H1 (cell line): Measurements from ENCODE around the gene LRRC49. TPM values are rescaled to one million over a fixed set of nuclear protein-coding genes. Genes with fewer than 3 reads are reported as not detected.

Source experiments
- CBX5 ChIP-seq: fragments of 300-800, 300-1000 bp; sonication (generic); IDR thresholded peaks from 2 replicates; pipeline ENCODE4 v1.7.1; 2016; ENCODE audit warnings: antibody characterized with exemption, low read length, low read depth
- PHF8 ChIP-seq: fragments of 200-600 bp; sonication (generic); conservative IDR thresholded peaks from 2 replicates; pipeline ENCODE4 v1.7.1; 2012; ENCODE audit warnings: low read depth, mild to moderate bottlenecking, inconsistent platforms, low read length, moderate library complexity
- polyA plus RNA-seq, 7 experiments: library from polyadenylated mRNA; depleted of rRNA in 3 of 7; stranded (reverse) in 5 of 7; unstranded in 2 of 7; fragments of >200 nt in 5 of 7; fragments of 200-250 nt in 2 of 7; gene quantifications; 1 replicate in 5 of 7; 2 replicates in 1 of 7; 4 replicates in 1 of 7; pipeline versions ENCODE4 v1.2.1 to v1.2.3, GENCODE V29; 2011 to 2013; ENCODE audit warnings: missing spikeins in 2 of 7, mixed read lengths in 2 of 7
- total RNA-seq: library from RNA; stranded (reverse); fragmentation: NEBNext Ultra II Directional; extraction: Animal tissue kit (Norgen Biotek cat#: 25700); gene quantifications from 2 replicates; pipeline ENCODE4 v1.2.1, GENCODE V29; 2021
- TF ChIP-seq, protein P1 (sequence below), 3 experiments: IDR thresholded peaks; 1 replicate in 2 of 3; 2 replicates in 1 of 3; pipeline versions ENCODE4 v1.5.1 to v1.6.1; 2011; ENCODE audit warnings: low read length in 3 of 3, mild to moderate bottlenecking in 3 of 3, inconsistent platforms in 2 of 3, low read depth in 1 of 3, moderate library complexity in 1 of 3; ENCODE audit not compliant: insufficient read depth in 1 of 3; ENCODE audit errors: control extremely low read depth in 1 of 3

Gene LRRC49
- total and polyA plus RNA-seq, 2 of the 8 experiments (the other 6 are each of a cell fraction or from before 2014, with no cell fraction given), result 5.0 to 10.4 TPM

DNA sequence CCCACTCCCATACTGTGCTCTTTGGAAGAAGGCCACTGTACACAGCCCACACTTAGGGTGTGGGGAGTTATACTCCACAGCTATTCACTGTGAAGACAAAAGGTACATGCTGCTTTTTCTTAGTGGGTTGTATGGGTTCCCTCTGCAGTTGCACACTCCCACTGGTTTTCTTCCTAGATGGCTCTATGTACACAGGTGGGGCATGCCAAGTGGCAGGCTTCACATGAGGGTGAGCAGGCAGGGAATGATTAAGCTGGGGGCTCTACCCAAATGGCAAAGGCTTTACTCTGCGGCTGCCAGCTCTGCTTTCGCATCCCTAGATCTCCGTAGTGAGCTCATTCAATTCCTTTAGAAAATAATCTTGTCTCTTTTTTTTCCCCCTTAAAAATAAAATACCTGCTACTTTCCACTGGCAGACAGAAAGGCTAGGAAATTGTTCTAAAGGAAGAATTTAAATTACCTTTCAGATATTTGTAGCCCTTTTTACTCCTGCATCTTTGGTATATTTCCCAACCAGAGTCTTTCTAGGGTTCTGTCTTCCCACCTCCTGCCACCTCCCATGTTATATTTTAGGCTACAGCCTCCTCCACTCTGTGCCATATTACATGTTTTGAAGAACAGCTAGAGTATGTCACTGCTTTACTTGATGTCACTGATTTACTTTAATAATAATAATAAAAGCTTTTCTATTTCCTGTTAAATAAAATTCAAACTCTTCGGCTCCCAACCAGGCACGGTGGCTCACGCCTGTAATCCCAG, 46.8 kb upstream of the LRRC49 start (continued):
- TF ChIP-seq, protein P1, sequence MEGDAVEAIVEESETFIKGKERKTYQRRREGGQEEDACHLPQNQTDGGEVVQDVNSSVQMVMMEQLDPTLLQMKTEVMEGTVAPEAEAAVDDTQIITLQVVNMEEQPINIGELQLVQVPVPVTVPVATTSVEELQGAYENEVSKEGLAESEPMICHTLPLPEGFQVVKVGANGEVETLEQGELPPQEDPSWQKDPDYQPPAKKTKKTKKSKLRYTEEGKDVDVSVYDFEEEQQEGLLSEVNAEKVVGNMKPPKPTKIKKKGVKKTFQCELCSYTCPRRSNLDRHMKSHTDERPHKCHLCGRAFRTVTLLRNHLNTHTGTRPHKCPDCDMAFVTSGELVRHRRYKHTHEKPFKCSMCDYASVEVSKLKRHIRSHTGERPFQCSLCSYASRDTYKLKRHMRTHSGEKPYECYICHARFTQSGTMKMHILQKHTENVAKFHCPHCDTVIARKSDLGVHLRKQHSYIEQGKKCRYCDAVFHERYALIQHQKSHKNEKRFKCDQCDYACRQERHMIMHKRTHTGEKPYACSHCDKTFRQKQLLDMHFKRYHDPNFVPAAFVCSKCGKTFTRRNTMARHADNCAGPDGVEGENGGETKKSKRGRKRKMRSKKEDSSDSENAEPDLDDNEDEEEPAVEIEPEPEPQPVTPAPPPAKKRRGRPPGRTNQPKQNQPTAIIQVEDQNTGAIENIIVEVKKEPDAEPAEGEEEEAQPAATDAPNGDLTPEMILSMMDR (IDR thresholded peaks at IDR 0.05; ENCODE audit: control extremely low read depth in 1 of 3, insufficient read depth in 1 of 3, low read depth in 1 of 3, low read length in 3 of 3), result no peak
- TF ChIP-seq PHF8 (no peak), CBX5 (no peak)
